HepG2 (cell line): ENCODE data around the gene CMTM1. TPM values are rescaled to one million over a fixed set of nuclear protein-coding genes. Genes with fewer than 3 reads are reported as not detected.

Experiments used
- ERF ChIP-seq: IDR thresholded peaks from 2 replicates; pipeline ENCODE4 v1.6.1; 2018; ENCODE audit warnings: missing biosample characterization, missing genetic modification reagents
- ETV5 ChIP-seq: IDR thresholded peaks from 2 replicates; pipeline ENCODE4 v1.6.1; 2018; ENCODE audit warnings: missing biosample characterization, missing genetic modification reagents, inconsistent platforms, borderline replicate concordance
- GFI1 ChIP-seq: sonication (generic); formaldehyde crosslinking; IDR thresholded peaks from 2 replicates; pipeline ENCODE4 v1.5.0; 2020; ENCODE audit warnings: missing genetic modification reagents, mild to moderate bottlenecking, borderline replicate concordance
- KDM6A ChIP-seq: IDR thresholded peaks from 2 replicates; pipeline ENCODE4 v1.6.1; 2016; ENCODE audit warnings: low read depth
- RBM22 ChIP-seq: fragments of 200-400 bp; formaldehyde crosslinking; optimal IDR thresholded peaks from 2 replicates; pipeline ENCODE3; 2017; ENCODE audit warnings: mild to moderate bottlenecking, low read length, moderate library complexity
- RBM39 ChIP-seq: fragments of 200-400 bp; formaldehyde crosslinking; IDR thresholded peaks from one replicate; pipeline ENCODE4 v1.6.1; 2018; ENCODE audit warnings: antibody characterized with exemption, mild to moderate bottlenecking, low read depth, low read length; ENCODE audit not compliant: poor library complexity, severe bottlenecking
- RORA ChIP-seq: sonication (generic); formaldehyde crosslinking; IDR thresholded peaks from 2 replicates; pipeline ENCODE4 v1.5.0; 2020; ENCODE audit warnings: mild to moderate bottlenecking, missing genetic modification reagents, moderate library complexity
- TAF15 ChIP-seq: fragments of 200-400 bp; formaldehyde crosslinking; IDR thresholded peaks from one replicate; pipeline ENCODE4 v1.6.1; 2018; ENCODE audit warnings: mild to moderate bottlenecking, low read depth, low read length; ENCODE audit not compliant: poor library complexity, severe bottlenecking
- WIZ ChIP-seq: sonication (generic); formaldehyde crosslinking; IDR thresholded peaks from 2 replicates; pipeline ENCODE4 v1.5.1; 2020; ENCODE audit warnings: mild to moderate bottlenecking, missing genetic modification reagents
- ZBTB4 ChIP-seq: sonication (generic); formaldehyde crosslinking; IDR thresholded peaks from 2 replicates; pipeline ENCODE4 v1.4.0; 2020; ENCODE audit warnings: missing genetic modification reagents, mild to moderate bottlenecking, borderline replicate concordance
- ZNF10 ChIP-seq: sonication (generic); formaldehyde crosslinking; IDR thresholded peaks from 2 replicates; pipeline ENCODE4 v1.4.0; 2020; ENCODE audit warnings: mild to moderate bottlenecking, low read depth, missing genetic modification reagents, borderline replicate concordance
- ZNF264 ChIP-seq: sonication (generic); formaldehyde crosslinking; IDR thresholded peaks from 2 replicates; pipeline ENCODE4 v1.4.0; 2020; ENCODE audit warnings: missing genetic modification reagents
- ZNF282 ChIP-seq: fragments of 450-650 bp; IDR thresholded peaks from 2 replicates; pipeline ENCODE4 v1.6.1; 2018; ENCODE audit not compliant: partially characterized antibody
- ZNF772 ChIP-seq: sonication (generic); formaldehyde crosslinking; IDR thresholded peaks from 2 replicates; pipeline ENCODE4 v1.5.0; 2020; ENCODE audit warnings: mild to moderate bottlenecking, missing genetic modification reagents
- polyA plus RNA-seq, 8 experiments: library from polyadenylated mRNA; depleted of rRNA in 3 of 8; stranded (reverse) in 7 of 8; unstranded in 1 of 8; fragments of >200 nt; fragmentation: Illumina TruSeq in 4 of 8; extraction: Trizol in 4 of 8; gene quantifications; 2 replicates each; pipeline versions ENCODE4 v1.2.1 to v1.2.3, GENCODE V29; 2011 to 2016; ENCODE audit warnings: low read depth in 4 of 8, missing spikeins in 1 of 8, mixed read lengths in 1 of 8; ENCODE audit not compliant: insufficient read depth in 1 of 8
- total RNA-seq, 5 experiments: library from RNA; depleted of rRNA; stranded (reverse); fragments of >200 nt; fragmentation: Illumina TruSeq; extraction: Trizol; gene quantifications; 2 replicates each; pipeline ENCODE4 v1.2.3, GENCODE V29; 2016; ENCODE audit warnings: low read depth in 1 of 5
- TF ChIP-seq, protein P1 (sequence below): sonication (generic); formaldehyde crosslinking; IDR thresholded peaks from 2 replicates; pipeline ENCODE4 v1.4.0; 2020; ENCODE audit warnings: missing genetic modification reagents, borderline replicate concordance
- TF ChIP-seq, protein P2 (sequence below): sonication (generic); formaldehyde crosslinking; IDR thresholded peaks from 2 replicates; pipeline ENCODE4 v1.5.0; 2020; ENCODE audit warnings: missing genetic modification reagents, mild to moderate bottlenecking, borderline replicate concordance
- TF ChIP-seq, protein P3 (sequence below): IDR thresholded peaks from 2 replicates; pipeline ENCODE4 v1.6.1; 2016; ENCODE audit warnings: missing compliant biosample characterization, missing genetic modification reagents, borderline replicate concordance
- TF ChIP-seq, protein P4 (sequence below): IDR thresholded peaks from 2 replicates; pipeline ENCODE4 v1.6.1; 2016; ENCODE audit warnings: mild to moderate bottlenecking, missing biosample characterization, missing genetic modification reagents

Gene CMTM1
- total and polyA plus RNA-seq, 2 of the 13 experiments (the other 11 are each of a cell fraction or from before 2014, with no cell fraction given) = 1.7 to 2.9 TPM

DNA sequence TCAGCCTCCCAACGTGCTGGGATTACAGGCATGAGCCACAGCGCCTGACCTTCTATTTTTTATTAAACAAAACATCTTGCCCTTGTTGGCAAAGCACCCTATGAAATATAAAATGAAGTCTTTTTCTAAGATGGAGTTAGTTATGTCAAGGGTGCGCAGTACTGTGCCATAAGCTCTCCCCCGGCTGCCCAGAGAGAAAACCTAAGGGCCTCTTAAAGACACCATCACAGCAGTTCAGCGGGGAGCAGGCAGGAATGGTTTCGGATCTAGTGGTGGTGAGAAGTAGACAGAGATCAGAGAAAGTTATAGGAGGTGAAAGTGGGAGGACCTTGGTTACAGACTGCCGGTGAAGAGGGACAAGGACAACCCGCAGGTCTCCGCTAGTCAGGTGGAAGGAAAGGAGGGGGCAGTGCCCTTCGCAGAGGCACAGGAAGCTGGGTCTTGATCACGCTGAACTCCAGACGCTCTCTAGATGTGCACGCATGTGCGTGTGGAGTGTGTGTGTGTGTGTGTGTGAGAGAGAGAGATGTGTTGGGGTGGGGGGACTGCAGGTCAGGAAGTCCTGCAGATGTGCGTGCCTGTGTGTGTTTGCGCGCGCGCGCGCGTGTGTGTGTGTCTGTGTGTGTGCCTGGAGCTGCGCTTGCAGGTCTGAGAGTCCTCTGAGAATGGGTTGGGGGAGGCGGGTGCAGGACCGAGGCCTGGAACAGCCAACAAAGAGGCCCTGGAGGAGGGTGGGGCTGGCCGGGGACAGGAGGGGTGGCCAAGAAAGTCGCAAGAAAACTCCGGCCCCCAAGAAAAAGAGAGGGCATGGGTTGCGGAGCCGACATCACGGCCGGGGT is 37.5 kb downstream of the CMTM1 start (continued):
- TF ChIP-seq ZNF772 (peak; percentile 42; the same call in 1 of the 2 replicates), RBM22 (no peak), RORA (CRISPR knock-in tag) (no peak), ZNF264 (no peak), RBM39 (peak; percentile 57), WIZ (CRISPR knock-in tag) (no peak), ZNF10 (CRISPR knock-in tag) (no peak), KDM6A (CRISPR knock-in tag) (no peak), TAF15 (no peak), ZBTB4 (peak; percentile 87; the same call in 1 of the 2 replicates), ZNF282 (peak; percentile 26), ERF (CRISPR knock-in tag) (no peak), ETV5 (CRISPR knock-in tag) (peak; percentile 45), GFI1 (CRISPR knock-in tag) (no peak)
- TF ChIP-seq, protein P1, sequence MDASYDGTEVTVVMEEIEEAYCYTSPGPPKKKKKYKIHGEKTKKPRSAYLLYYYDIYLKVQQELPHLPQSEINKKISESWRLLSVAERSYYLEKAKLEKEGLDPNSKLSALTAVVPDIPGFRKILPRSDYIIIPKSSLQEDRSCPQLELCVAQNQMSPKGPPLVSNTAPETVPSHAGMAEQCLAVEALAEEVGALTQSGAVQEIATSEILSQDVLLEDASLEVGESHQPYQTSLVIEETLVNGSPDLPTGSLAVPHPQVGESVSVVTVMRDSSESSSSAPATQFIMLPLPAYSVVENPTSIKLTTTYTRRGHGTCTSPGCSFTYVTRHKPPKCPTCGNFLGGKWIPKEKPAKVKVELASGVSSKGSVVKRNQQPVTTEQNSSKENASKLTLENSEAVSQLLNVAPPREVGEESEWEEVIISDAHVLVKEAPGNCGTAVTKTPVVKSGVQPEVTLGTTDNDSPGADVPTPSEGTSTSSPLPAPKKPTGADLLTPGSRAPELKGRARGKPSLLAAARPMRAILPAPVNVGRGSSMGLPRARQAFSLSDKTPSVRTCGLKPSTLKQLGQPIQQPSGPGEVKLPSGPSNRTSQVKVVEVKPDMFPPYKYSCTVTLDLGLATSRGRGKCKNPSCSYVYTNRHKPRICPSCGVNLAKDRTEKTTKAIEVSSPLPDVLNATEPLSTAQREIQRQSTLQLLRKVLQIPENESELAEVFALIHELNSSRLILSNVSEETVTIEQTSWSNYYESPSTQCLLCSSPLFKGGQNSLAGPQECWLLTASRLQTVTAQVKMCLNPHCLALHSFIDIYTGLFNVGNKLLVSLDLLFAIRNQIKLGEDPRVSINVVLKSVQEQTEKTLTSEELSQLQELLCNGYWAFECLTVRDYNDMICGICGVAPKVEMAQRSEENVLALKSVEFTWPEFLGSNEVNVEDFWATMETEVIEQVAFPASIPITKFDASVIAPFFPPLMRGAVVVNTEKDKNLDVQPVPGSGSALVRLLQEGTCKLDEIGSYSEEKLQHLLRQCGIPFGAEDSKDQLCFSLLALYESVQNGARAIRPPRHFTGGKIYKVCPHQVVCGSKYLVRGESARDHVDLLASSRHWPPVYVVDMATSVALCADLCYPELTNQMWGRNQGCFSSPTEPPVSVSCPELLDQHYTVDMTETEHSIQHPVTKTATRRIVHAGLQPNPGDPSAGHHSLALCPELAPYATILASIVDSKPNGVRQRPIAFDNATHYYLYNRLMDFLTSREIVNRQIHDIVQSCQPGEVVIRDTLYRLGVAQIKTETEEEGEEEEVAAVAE = no peak
- TF ChIP-seq, protein P2, sequence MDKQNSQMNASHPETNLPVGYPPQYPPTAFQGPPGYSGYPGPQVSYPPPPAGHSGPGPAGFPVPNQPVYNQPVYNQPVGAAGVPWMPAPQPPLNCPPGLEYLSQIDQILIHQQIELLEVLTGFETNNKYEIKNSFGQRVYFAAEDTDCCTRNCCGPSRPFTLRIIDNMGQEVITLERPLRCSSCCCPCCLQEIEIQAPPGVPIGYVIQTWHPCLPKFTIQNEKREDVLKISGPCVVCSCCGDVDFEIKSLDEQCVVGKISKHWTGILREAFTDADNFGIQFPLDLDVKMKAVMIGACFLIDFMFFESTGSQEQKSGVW (CRISPR knock-in tag) = no peak
- TF ChIP-seq, protein P3, sequence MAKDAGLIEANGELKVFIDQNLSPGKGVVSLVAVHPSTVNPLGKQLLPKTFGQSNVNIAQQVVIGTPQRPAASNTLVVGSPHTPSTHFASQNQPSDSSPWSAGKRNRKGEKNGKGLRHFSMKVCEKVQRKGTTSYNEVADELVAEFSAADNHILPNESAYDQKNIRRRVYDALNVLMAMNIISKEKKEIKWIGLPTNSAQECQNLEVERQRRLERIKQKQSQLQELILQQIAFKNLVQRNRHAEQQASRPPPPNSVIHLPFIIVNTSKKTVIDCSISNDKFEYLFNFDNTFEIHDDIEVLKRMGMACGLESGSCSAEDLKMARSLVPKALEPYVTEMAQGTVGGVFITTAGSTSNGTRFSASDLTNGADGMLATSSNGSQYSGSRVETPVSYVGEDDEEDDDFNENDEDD (CRISPR knock-in tag) = no peak; the same call in 1 of the 2 replicates
- TF ChIP-seq, protein P4, sequence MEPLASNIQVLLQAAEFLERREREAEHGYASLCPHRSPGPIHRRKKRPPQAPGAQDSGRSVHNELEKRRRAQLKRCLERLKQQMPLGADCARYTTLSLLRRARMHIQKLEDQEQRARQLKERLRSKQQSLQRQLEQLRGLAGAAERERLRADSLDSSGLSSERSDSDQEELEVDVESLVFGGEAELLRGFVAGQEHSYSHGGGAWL (CRISPR knock-in tag) = no peak; the same call in 1 of the 2 replicates
